Neural progenitor cell (in vitro differentiated cells): ENCODE measurements around the gene AUTS2. TPM values are rescaled to one million over a fixed set of nuclear protein-coding genes. Genes with fewer than 3 reads are reported as not detected.

Experiments
- DNase-seq: peaks from one replicate; pipeline ENCODE4 v3.0.0-alpha.2; 2016; ENCODE audit warnings: low spot score
- H2AFZ ChIP-seq: fragments of 200-600 bp; sonication (generic); replicated peaks from 2 replicates; pipeline ENCODE4 v1.6.1; 2016; ENCODE audit warnings: antibody characterized with exemption
- H3F3A ChIP-seq: fragments of 200-600 bp; sonication (generic); 2 replicates; pipeline ENCODE4 v1.6.1; 2016; ENCODE audit warnings: antibody characterized with exemption, low read depth
- H3K27ac ChIP-seq: fragments of 200-600 bp; sonication (generic); 2 replicates; pipeline ENCODE4 v1.5.1; 2016; ENCODE audit warnings: mild to moderate bottlenecking
- H3K27me3 ChIP-seq: fragments of 200-600 bp; sonication (generic); 2 replicates; pipeline ENCODE4 v1.6.1; 2016; ENCODE audit warnings: mild to moderate bottlenecking, moderate library complexity
- H3K36me3 ChIP-seq: fragments of 200-600 bp; sonication (generic); 2 replicates; pipeline ENCODE4 v1.5.1; 2016
- H3K4me1 ChIP-seq: fragments of 200-600 bp; sonication (generic); 2 replicates; pipeline ENCODE4 v1.6.1; 2016; ENCODE audit warnings: mixed run types
- H3K4me2 ChIP-seq: fragments of 200-600 bp; sonication (generic); 2 replicates; pipeline ENCODE4 v1.6.1; 2016
- H3K4me3 ChIP-seq: fragments of 200-600 bp; sonication (generic); 2 replicates; pipeline ENCODE4 v1.5.1; 2016
- H3K79me2 ChIP-seq: fragments of 200-600 bp; sonication (generic); 2 replicates; pipeline ENCODE4 v1.6.1; 2016; ENCODE audit warnings: low read depth
- H3K9ac ChIP-seq: fragments of 200-600 bp; sonication (generic); 2 replicates; pipeline ENCODE4 v1.6.1; 2016
- H3K9me3 ChIP-seq: fragments of 200-600 bp; sonication (generic); 2 replicates; pipeline ENCODE4 v1.5.1; 2016; ENCODE audit warnings: low read depth
- H4K20me1 ChIP-seq: fragments of 200-600 bp; sonication (generic); 2 replicates; pipeline ENCODE4 v1.6.1; 2016; ENCODE audit warnings: low read depth
- H3K27ac Mint-ChIP-seq: 3 replicates; pipeline ENCODE4 v1.8.0; 2021; ENCODE audit warnings: mixed read lengths
- H3K27me3 Mint-ChIP-seq: 2 replicates; pipeline ENCODE4 v1.8.0; 2022; ENCODE audit warnings: low read depth, mild to moderate bottlenecking, inconsistent platforms, moderate library complexity, mixed read lengths; ENCODE audit not compliant: insufficient read depth
- H3K36me3 Mint-ChIP-seq: 3 replicates; pipeline ENCODE4 v1.8.0; 2021; ENCODE audit warnings: mixed read lengths
- H3K4me1 Mint-ChIP-seq: 3 replicates; pipeline ENCODE4 v1.8.0; 2021; ENCODE audit warnings: mixed read lengths
- H3K4me3 Mint-ChIP-seq: 3 replicates; pipeline ENCODE4 v1.8.0; 2021; ENCODE audit warnings: mild to moderate bottlenecking, moderate library complexity, mixed read lengths
- H3K9me3 Mint-ChIP-seq: 3 replicates; pipeline ENCODE4 v1.8.0; 2020; ENCODE audit warnings: mixed read lengths
- CTCF ChIP-seq: fragments of 200-600 bp; sonication (generic); IDR thresholded peaks from 2 replicates; pipeline ENCODE4 v1.5.1; 2017; ENCODE audit warnings: antibody characterized with exemption, mild to moderate bottlenecking
- EZH2 ChIP-seq: fragments of 200-600 bp; sonication (generic); IDR thresholded peaks from 2 replicates; pipeline ENCODE4 v1.6.1; 2017; ENCODE audit warnings: antibody characterized with exemption, mild to moderate bottlenecking, moderate library complexity
- EZH2phosphoT487 ChIP-seq: fragments of 200-600 bp; sonication (generic); IDR thresholded peaks from 2 replicates; pipeline ENCODE4 v1.6.1; 2017; ENCODE audit warnings: antibody characterized with exemption
- total RNA-seq: library from RNA; depleted of rRNA; stranded (reverse); fragments of >200 nt; gene quantifications from 2 replicates; pipeline ENCODE4 v1.2.3, GENCODE V29; 2015; ENCODE audit warnings: low replicate concordance

AUTS2 gene
- total RNA-seq, 1 donor from 2014 or later: 50.0 TPM

GRCh38 chr7:70744492-70744891, 1146.2 kb downstream of the AUTS2 start:
- H3K79me2 ChIP-seq: peaks cover 100% of the 10 kb centered on the region
- H3K27me3 ChIP-seq: no peaks in the 10 kb centered on the region
- H2AFZ ChIP-seq: no peak overlapping the region
- TF ChIP-seq EZH2phosphoT487: no peak
- TF ChIP-seq CTCF: no peak
- TF ChIP-seq EZH2: no peak
- H3K36me3 ChIP-seq: no peaks in the 10 kb centered on the region
- H3K9me3 ChIP-seq: no peaks in the 10 kb centered on the region
- no peak overlapping the region for H3K4me3 ChIP-seq
- H3K4me3 Mint-ChIP-seq: no peak overlapping the region
- H3K36me3 Mint-ChIP-seq: peaks cover 18% of the 10 kb centered on the region
- peak overlapping the region; percentile 7 for H3K27ac Mint-ChIP-seq
- H3K27me3 Mint-ChIP-seq: peaks cover 6% of the 10 kb centered on the region
- H3K9me3 Mint-ChIP-seq: no peaks in the 10 kb centered on the region
- H3K4me1 ChIP-seq: peaks cover 11% of the 10 kb centered on the region
- H3K27ac ChIP-seq: no peak overlapping the region
- H3F3A ChIP-seq: peaks cover 26% of the 10 kb centered on the region
- DNase-seq: no peak
- H3K4me1 Mint-ChIP-seq: peaks cover 32% of the 10 kb centered on the region
- H3K9ac ChIP-seq: no peak overlapping the region
- H4K20me1 ChIP-seq: peaks cover 100% of the 10 kb centered on the region
- no peak overlapping the region for H3K4me2 ChIP-seq

- Histone ChIP-seq H3K9ac (no peak overlapping the region), H3K4me3 (no peak overlapping the region), H3K27ac (no peak overlapping the region), H3F3A (peaks cover 37% of the 10 kb centered on the region), H3K4me2 (no peak overlapping the region), H3K79me2 (peaks cover 100% of the 10 kb centered on the region), H3K36me3 (no peaks in the 10 kb centered on the region), H4K20me1 (peaks cover 100% of the 10 kb centered on the region), H3K9me3 (no peaks in the 10 kb centered on the region), H3K27me3 (no peaks in the 10 kb centered on the region), H3K4me1 (peaks cover 11% of the 10 kb centered on the region), H2AFZ (no peak overlapping the region)
- peaks cover 18% of the 10 kb centered on the region for H3K4me1 Mint-ChIP-seq
- no peak overlapping the region for H3K4me3 Mint-ChIP-seq
- no peak overlapping the region for H3K27ac Mint-ChIP-seq
- peaks cover 4% of the 10 kb centered on the region for H3K9me3 Mint-ChIP-seq
- DNase-seq: no peak
- peaks cover 3% of the 10 kb centered on the region for H3K27me3 Mint-ChIP-seq
- peaks cover 29% of the 10 kb centered on the region for H3K36me3 Mint-ChIP-seq
- TF ChIP-seq EZH2 (no peak), EZH2phosphoT487 (no peak), CTCF (no peak)
Observed at GRCh38 chr7:70749831-70750230, 1151.6 kb downstream of the AUTS2 start.

GRCh38 chr7:70751895-70752294, 1153.6 kb downstream of the AUTS2 start:
- H3K27ac ChIP-seq: no peak overlapping the region
- no peaks in the 10 kb centered on the region for H3K27me3 ChIP-seq
- H3K4me3 Mint-ChIP-seq: no peak overlapping the region
- no peak overlapping the region for H3K9ac ChIP-seq
- peaks cover 4% of the 10 kb centered on the region for H3K9me3 Mint-ChIP-seq
- peaks cover 21% of the 10 kb centered on the region for H3K4me1 ChIP-seq
- no peaks in the 10 kb centered on the region for H3K27me3 Mint-ChIP-seq
- no peak overlapping the region for H3K4me3 ChIP-seq
- H2AFZ ChIP-seq: no peak overlapping the region
- H3K36me3 ChIP-seq: no peaks in the 10 kb centered on the region
- no peak overlapping the region for H3K4me2 ChIP-seq
- TF ChIP-seq EZH2: no peak
- no peak for TF ChIP-seq CTCF
- no peak for TF ChIP-seq EZH2phosphoT487
- peaks cover 27% of the 10 kb centered on the region for H3K36me3 Mint-ChIP-seq
- H4K20me1 ChIP-seq: peaks cover 100% of the 10 kb centered on the region
- H3K27ac Mint-ChIP-seq: no peak overlapping the region
- H3K4me1 Mint-ChIP-seq: peaks cover 12% of the 10 kb centered on the region
- no peak for DNase-seq
- peaks cover 42% of the 10 kb centered on the region for H3F3A ChIP-seq
- H3K79me2 ChIP-seq: peaks cover 100% of the 10 kb centered on the region
- no peaks in the 10 kb centered on the region for H3K9me3 ChIP-seq
